IMR-90 (cell line): ENCODE data around the gene NHSL2. TPM values are rescaled to one million over a fixed set of nuclear protein-coding genes. Genes with fewer than 3 reads are reported as not detected.

Experiments used
- ATAC-seq: fragments of 200-7000 bp; cut with Tn5 transposase; 2 replicates; pipeline ENCODE4 v1.9.1; 2020; ENCODE audit warnings: low read depth, mild to moderate bottlenecking, moderate library complexity
- BruUV-seq: library from RNA; stranded (reverse); fragments of 400-500 nt; replicated peaks from 2 replicates; lab custom pipeline; 2021; lab: Mats Ljungman, UMichigan
- CTCF ChIA-PET: fragments of 300-600 bp; formaldehyde crosslinking; extraction: SDS; loops from one replicate; lab custom pipeline; 2021; ENCODE audit warnings: antibody characterized with exemption; lab: Yijun Ruan, JAX
- POLR2A ChIA-PET: fragments of 300-600 bp; sonication (Branson Sonifier 250); formaldehyde crosslinking; loops from one replicate; lab custom pipeline; 2022; ENCODE audit warnings: antibody characterized with exemption; ENCODE audit not compliant: unreplicated experiment; lab: Charles Lee
- DNase-seq: peaks from one replicate; pipeline ENCODE4 v3.0.0; 2013
- H2AFZ ChIP-seq: replicated peaks from 2 replicates; pipeline ENCODE3; 2013; ENCODE audit warnings: low read length, mild to moderate bottlenecking; ENCODE audit not compliant: poor library complexity
- H2AK5ac ChIP-seq: 2 replicates; pipeline ENCODE4 v1.6.1; 2013; ENCODE audit warnings: low read depth, low read length, inconsistent platforms
- H2AK9ac ChIP-seq: replicated peaks from 2 replicates; pipeline ENCODE3; 2013; ENCODE audit warnings: mild to moderate bottlenecking, low read depth, low read length, moderate library complexity; ENCODE audit not compliant: poor library complexity
- H2BK120ac ChIP-seq: 2 replicates; pipeline ENCODE4 v1.6.1; 2013; ENCODE audit warnings: low read depth, low read length, inconsistent platforms
- H2BK15ac ChIP-seq: 3 replicates; pipeline ENCODE4 v1.6.1; 2013; ENCODE audit warnings: low read depth, low read length, inconsistent platforms
- H2BK20ac ChIP-seq: 2 replicates; pipeline ENCODE4 v1.6.1; 2013; ENCODE audit warnings: low read depth, mild to moderate bottlenecking, inconsistent platforms, low read length, moderate library complexity
- H2BK5ac ChIP-seq: 2 replicates; pipeline ENCODE4 v1.6.1; 2013; ENCODE audit warnings: mild to moderate bottlenecking, low read depth, low read length, inconsistent platforms; ENCODE audit not compliant: poor library complexity, severe bottlenecking
- H3K14ac ChIP-seq: replicated peaks from 2 replicates; pipeline ENCODE4 v1.6.1; 2013; ENCODE audit warnings: low read depth, low read length, inconsistent platforms
- H3K18ac ChIP-seq: 2 replicates; pipeline ENCODE4 v1.6.1; 2013; ENCODE audit warnings: low read depth, low read length, control low read depth
- H3K23ac ChIP-seq: 2 replicates; pipeline ENCODE4 v1.6.1; 2013; ENCODE audit warnings: low read depth, low read length, inconsistent platforms
- H3K27ac ChIP-seq: 2 replicates; pipeline ENCODE4 v1.5.1; 2013; ENCODE audit warnings: mild to moderate bottlenecking, control low read depth, low read length; ENCODE audit not compliant: insufficient read depth
- H3K27me3 ChIP-seq: 2 replicates; pipeline ENCODE4 v1.6.1; 2013; ENCODE audit warnings: low read length; ENCODE audit not compliant: control insufficient read depth, insufficient read depth
- H3K36me3 ChIP-seq: 2 replicates; pipeline ENCODE4 v1.6.1; 2013; ENCODE audit warnings: low read length, mixed read lengths; ENCODE audit not compliant: control insufficient read depth, insufficient read depth
- H3K4ac ChIP-seq: 2 replicates; pipeline ENCODE4 v1.6.1; 2013; ENCODE audit warnings: low read depth, low read length, inconsistent platforms
- H3K4me1 ChIP-seq: 2 replicates; pipeline ENCODE4 v1.6.1; 2013; ENCODE audit warnings: low read length, mixed read lengths; ENCODE audit not compliant: control insufficient read depth, insufficient read depth
- H3K4me2 ChIP-seq: 2 replicates; pipeline ENCODE4 v1.6.1; 2013; ENCODE audit warnings: low read depth, mild to moderate bottlenecking, control low read depth, low read length, moderate library complexity
- H3K4me3 ChIP-seq: 2 replicates; pipeline ENCODE4 v1.5.1; 2013; ENCODE audit warnings: low read depth, mild to moderate bottlenecking, control low read depth, low read length, moderate library complexity; ENCODE audit not compliant: insufficient read depth
- H3K56ac ChIP-seq: 2 replicates; pipeline ENCODE4 v1.6.1; 2013; ENCODE audit warnings: low read length, inconsistent platforms; ENCODE audit not compliant: insufficient read depth; ENCODE audit errors: extremely low read depth
- H3K79me1 ChIP-seq, 2 experiments: 2 replicates each; pipeline ENCODE4 v1.6.1; 2013; ENCODE audit warnings: low read length in 2 of 2, inconsistent platforms in 1 of 2, low read depth in 1 of 2
- H3K9ac ChIP-seq: 2 replicates; pipeline ENCODE4 v1.6.1; 2013; ENCODE audit warnings: low read depth, low read length, control low read depth
- H3K9me1 ChIP-seq: 2 replicates; pipeline ENCODE4 v1.6.1; 2013; ENCODE audit warnings: low read length, inconsistent platforms; ENCODE audit not compliant: insufficient read depth
- H3K9me3 ChIP-seq: 2 replicates; pipeline ENCODE4 v1.6.1; 2013; ENCODE audit warnings: low read length; ENCODE audit not compliant: control insufficient read depth, insufficient read depth
- H4K20me1 ChIP-seq: 2 replicates; pipeline ENCODE4 v1.6.1; 2013; ENCODE audit warnings: low read length, inconsistent platforms; ENCODE audit not compliant: insufficient read depth
- H4K5ac ChIP-seq: 2 replicates; pipeline ENCODE4 v1.6.1; 2013; ENCODE audit warnings: mild to moderate bottlenecking, low read depth, low read length, control low read depth
- H4K8ac ChIP-seq, 2 experiments: 2 replicates each; pipeline ENCODE4 v1.6.1; 2013; ENCODE audit warnings: low read depth in 2 of 2, low read length in 2 of 2, control low read depth in 1 of 2, inconsistent platforms in 1 of 2
- H4K91ac ChIP-seq: 2 replicates; pipeline ENCODE4 v1.6.1; 2013; ENCODE audit warnings: low read depth, low read length, inconsistent platforms; ENCODE audit not compliant: insufficient read depth
- BHLHE40 ChIP-seq: fragments of 150-350 bp; IDR thresholded peaks from 2 replicates; pipeline ENCODE4 v1.6.1; 2016; ENCODE audit warnings: mild to moderate bottlenecking, low read depth, low read length
- CEBPB ChIP-seq: IDR thresholded peaks from 2 replicates; pipeline ENCODE4 v1.6.1; 2012; ENCODE audit warnings: low read depth, low read length, improper control_type of control experiment
- CHD1 ChIP-seq: IDR thresholded peaks from 2 replicates; pipeline ENCODE4 v1.6.1; 2012; ENCODE audit warnings: low read depth, low read length, improper control_type of control experiment
- CTCF ChIP-seq: conservative IDR thresholded peaks from 2 replicates; pipeline ENCODE4 v1.5.1; 2012; ENCODE audit warnings: mild to moderate bottlenecking, low read depth, low read length, improper control_type of control experiment
- FOS ChIP-seq: fragments of 150-350 bp; IDR thresholded peaks from 2 replicates; pipeline ENCODE4 v1.6.1; 2016; ENCODE audit warnings: low read depth, low read length
- MAFK ChIP-seq: IDR thresholded peaks from 2 replicates; pipeline ENCODE4 v1.6.1; 2012; ENCODE audit warnings: low read depth, low read length, improper control_type of control experiment
- MAZ ChIP-seq: IDR thresholded peaks from 2 replicates; pipeline ENCODE4 v1.6.1; 2012; ENCODE audit warnings: low read depth, mild to moderate bottlenecking, low read length, improper control_type of control experiment, moderate library complexity, borderline replicate concordance
- MXI1 ChIP-seq: IDR thresholded peaks from 2 replicates; pipeline ENCODE4 v1.6.1; 2012; ENCODE audit warnings: low read depth, mild to moderate bottlenecking, low read length, moderate library complexity, borderline replicate concordance
- NFE2L2 ChIP-seq: fragments of 150-350 bp; IDR thresholded peaks from 2 replicates; pipeline ENCODE4 v1.6.1; 2016; ENCODE audit warnings: low read depth, mild to moderate bottlenecking, low read length
- POLR2A ChIP-seq: IDR thresholded peaks from 2 replicates; pipeline ENCODE4 v1.6.1; 2012; ENCODE audit warnings: mild to moderate bottlenecking, low read depth, low read length
- RAD21 ChIP-seq: IDR thresholded peaks from 2 replicates; pipeline ENCODE4 v1.6.1; 2012; ENCODE audit warnings: low read length, improper control_type of control experiment
- RCOR1 ChIP-seq: IDR thresholded peaks from 2 replicates; pipeline ENCODE4 v1.6.1; 2012; ENCODE audit warnings: mild to moderate bottlenecking, low read length, improper control_type of control experiment; ENCODE audit not compliant: insufficient replicate concordance
- RFX5 ChIP-seq: IDR thresholded peaks from 2 replicates; pipeline ENCODE4 v1.8.0; 2012; ENCODE audit warnings: low read depth, mild to moderate bottlenecking, low read length, moderate library complexity
- SMC3 ChIP-seq: fragments of 150-350 bp; IDR thresholded peaks from 2 replicates; pipeline ENCODE4 v1.6.1; 2016; ENCODE audit warnings: low read depth, mild to moderate bottlenecking, antibody characterized with exemption, low read length, moderate library complexity
- WGBS, 2 experiments: methylation state at CpG; one replicate each; pipeline versions ENCODE4 v1.1.5 to v1.1.7; 2013; ENCODE audit warnings: missing lambda C conversion rate in 2 of 2; ENCODE audit not compliant: insufficient read length in 1 of 2; ENCODE audit errors: extremely low coverage in 2 of 2; 5-methylcytosine and 5-hydroxymethylcytosine counted together
- dilution Hi-C: fragments of 300-500 bp; cut with HindIII; formaldehyde crosslinking; loops from one replicate; pipeline ENCODE4 v1.14.3; 2018; ENCODE audit warnings: low sequenced_read_pairs; ENCODE audit not compliant: unreplicated experiment
- in situ Hi-C: fragments of 300-500 bp; cut with MboI; formaldehyde crosslinking; loops from 3 replicates; pipeline ENCODE4 v1.14.3; 2019; ENCODE audit warnings: low sequenced_read_pairs, inconsistent platforms, mixed read lengths
- intact Hi-C: fragments of 100-400 bp; cut with micrococcal nuclease; formaldehyde crosslinking; loops from 2 replicates; pipeline ENCODE4 v1.10.0; 2022
- polyA plus RNA-seq, 3 experiments: library from polyadenylated mRNA; depleted of rRNA; stranded (reverse); fragments of >200 nt; gene quantifications; 2 replicates each; pipeline ENCODE4 v1.2.3, GENCODE V29; 2012; ENCODE audit warnings: low replicate concordance in 1 of 3
- total RNA-seq: library from RNA; depleted of rRNA; stranded (reverse); fragments of >200 nt; gene quantifications from 2 replicates; pipeline ENCODE4 v1.2.3, GENCODE V29; 2012
- TF ChIP-seq, protein P1 (sequence below): fragments of 150-350 bp; IDR thresholded peaks from 2 replicates; pipeline ENCODE4 v1.6.1; 2016; ENCODE audit warnings: low read depth, mild to moderate bottlenecking, low read length, moderate library complexity, borderline replicate concordance

NHSL2 gene
- total and polyA plus RNA-seq, 2 of the 4 experiments (the other 2 are of a cell fraction): 0.72 to 0.75 TPM

DNA sequence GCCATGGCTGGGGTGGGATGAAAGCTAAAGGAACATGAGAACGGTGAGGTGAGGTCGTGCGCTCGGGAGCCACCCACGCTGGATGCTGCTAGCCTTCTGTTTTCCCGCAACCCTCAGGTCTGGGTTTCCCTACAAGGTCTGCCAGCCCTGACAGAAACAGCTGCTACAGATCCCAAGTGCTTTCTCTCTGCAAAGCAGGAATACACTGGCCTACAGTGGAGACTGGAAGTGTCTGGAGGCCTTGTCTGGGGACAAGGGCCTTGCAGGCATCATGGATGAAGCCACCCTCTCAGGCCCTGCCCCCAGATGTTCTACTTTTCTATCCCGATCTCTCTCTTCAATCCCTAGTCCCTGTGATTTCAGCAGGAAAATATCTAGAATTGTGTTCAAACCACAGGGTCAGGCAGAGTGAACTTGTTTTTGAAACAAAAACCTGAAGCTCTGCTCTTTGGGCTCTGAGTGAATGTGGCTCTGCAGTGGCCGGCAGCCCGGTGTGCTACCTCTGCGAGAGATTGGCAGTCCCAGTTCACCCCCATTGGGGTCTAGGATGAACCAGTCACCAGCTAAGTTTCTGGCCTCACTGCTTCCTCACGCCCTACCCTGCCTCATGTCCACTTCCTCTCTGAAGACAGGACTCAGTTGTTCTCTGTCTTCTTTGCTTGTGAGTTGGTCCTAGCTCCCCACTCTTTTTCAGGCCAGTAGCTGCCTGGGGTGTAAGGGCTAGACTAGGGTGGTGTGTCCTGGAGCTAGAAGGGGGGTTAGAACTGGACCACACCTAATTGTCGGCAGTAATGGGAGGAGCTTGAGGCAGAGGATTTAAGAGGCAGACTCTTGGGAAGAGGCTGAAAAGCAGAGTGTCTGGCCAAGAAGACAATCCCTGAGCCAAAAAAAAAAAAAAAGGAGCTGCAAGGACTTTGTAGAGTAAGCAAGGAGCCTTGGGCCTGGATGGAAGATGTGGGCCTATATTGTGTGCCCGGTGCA, 131.5 kb downstream of the NHSL2 start:
- peak overlapping the region in 1 of 2 experiments; percentile 23; a peak in 1 of 4 replicates for H4K8ac ChIP-seq
- H3K9me3 ChIP-seq: no peaks in the 10 kb centered on the region
- DNase-seq (peak; percentile 38), ATAC-seq (peak; percentile 29; the same call in 1 of the 2 replicates)
- H2BK5ac ChIP-seq: no peak overlapping the region
- peak overlapping the region; percentile 19; the same call in 1 of the 2 replicates for H3K18ac ChIP-seq
- H3K56ac ChIP-seq: no peak overlapping the region
- no peak overlapping the region for H2AK5ac ChIP-seq
- CTCF ChIA-PET: no interaction called here
- H2BK120ac ChIP-seq: no peak overlapping the region
- H3K23ac ChIP-seq: no peak overlapping the region
- no peaks in the 10 kb centered on the region for H3K36me3 ChIP-seq
- intact Hi-C loops (no loop called here), dilution Hi-C loops (no loop called here), in situ Hi-C loops (no loop called here)
- 0 out of 2 replicates have a peak, but pooled peaks cover 6% of the 10 kb centered on the region for H4K20me1 ChIP-seq
- H3K4me2 ChIP-seq: no peak overlapping the region
- no peak overlapping the region for H3K4me3 ChIP-seq
- no peaks in the 10 kb centered on the region for H3K9me1 ChIP-seq
- no peak overlapping the region for H4K5ac ChIP-seq
- 38% methylated on average over 1 of the region's 13 CpGs; no CpG with 5 or more reads in 1 of the 2 experiments for WGBS, 2 experiments
- peaks cover 54% of the 10 kb centered on the region for H3K27me3 ChIP-seq
- H3K9ac ChIP-seq: no peak overlapping the region
- H2BK15ac ChIP-seq: no peak overlapping the region
- BruUV-seq: no TSS peak
- H2BK20ac ChIP-seq: no peak overlapping the region
- H3K14ac ChIP-seq: no peak overlapping the region
- no peak overlapping the region; the same call in 1 of the 2 replicates for H3K4ac ChIP-seq
- POLR2A ChIA-PET: no interaction called here
- no peaks in the 10 kb centered on the region for H3K79me1 ChIP-seq
- H3K27ac ChIP-seq: no peak overlapping the region
- H2AK9ac ChIP-seq: no peak overlapping the region
- H4K91ac ChIP-seq: no peak overlapping the region
- H2AFZ ChIP-seq: peak overlapping the region; percentile 0
- peaks cover 7% of the 10 kb centered on the region; the same call in 1 of the 2 replicates for H3K4me1 ChIP-seq
- TF ChIP-seq POLR2A (no peak), MAZ (no peak), RFX5 (no peak), BHLHE40 (no peak), CTCF (no peak), MXI1 (no peak), SMC3 (no peak), MAFK (no peak), RAD21 (no peak), FOS (no peak), RCOR1 (no peak), NFE2L2 (no peak), CEBPB (no peak), CHD1 (no peak)
- TF ChIP-seq, protein P1, sequence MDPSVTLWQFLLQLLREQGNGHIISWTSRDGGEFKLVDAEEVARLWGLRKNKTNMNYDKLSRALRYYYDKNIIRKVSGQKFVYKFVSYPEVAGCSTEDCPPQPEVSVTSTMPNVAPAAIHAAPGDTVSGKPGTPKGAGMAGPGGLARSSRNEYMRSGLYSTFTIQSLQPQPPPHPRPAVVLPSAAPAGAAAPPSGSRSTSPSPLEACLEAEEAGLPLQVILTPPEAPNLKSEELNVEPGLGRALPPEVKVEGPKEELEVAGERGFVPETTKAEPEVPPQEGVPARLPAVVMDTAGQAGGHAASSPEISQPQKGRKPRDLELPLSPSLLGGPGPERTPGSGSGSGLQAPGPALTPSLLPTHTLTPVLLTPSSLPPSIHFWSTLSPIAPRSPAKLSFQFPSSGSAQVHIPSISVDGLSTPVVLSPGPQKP: no peak
